Neuron (in vitro differentiated cells): ENCODE results near the gene AFAP1.

Source experiments
- H2AFZ ChIP-seq: one replicate; pipeline ENCODE4 v1.6.1; 2013; ENCODE audit warnings: low read depth, mild to moderate bottlenecking, inconsistent platforms, low read length, moderate library complexity
- H3K27me3 ChIP-seq: one replicate; pipeline ENCODE4 v1.6.1; 2013; ENCODE audit warnings: low read length; ENCODE audit not compliant: insufficient read depth
- H3K36me3 ChIP-seq: one replicate; pipeline ENCODE4 v1.6.1; 2013; ENCODE audit warnings: low read length; ENCODE audit not compliant: insufficient read depth
- H3K4me1 ChIP-seq: one replicate; pipeline ENCODE4 v1.6.1; 2013; ENCODE audit warnings: low read length; ENCODE audit not compliant: insufficient read depth
- H3K4me3 ChIP-seq: 2 replicates; pipeline ENCODE4 v1.5.1; 2013; ENCODE audit warnings: mild to moderate bottlenecking, low read length, moderate library complexity
- H3K9me3 ChIP-seq: one replicate; pipeline ENCODE4 v1.6.1; 2013; ENCODE audit warnings: low read length

Gene AFAP1

GRCh38 chr4:7733201-7733600, 206.5 kb downstream of the AFAP1 start:
- Histone ChIP-seq H3K9me3 (no peaks in the 10 kb centered on the region), H3K4me1 (no peaks in the 10 kb centered on the region), H2AFZ (no peak overlapping the region), H3K27me3 (peaks cover 22% of the 10 kb centered on the region), H3K36me3 (no peaks in the 10 kb centered on the region), H3K4me3 (no peak overlapping the region)

- no peaks in the 10 kb centered on the region for H3K9me3 ChIP-seq
- no peaks in the 10 kb centered on the region for H3K36me3 ChIP-seq
- no peak overlapping the region for H2AFZ ChIP-seq
- H3K4me1 ChIP-seq, result no peaks in the 10 kb centered on the region
- peaks cover 22% of the 10 kb centered on the region for H3K27me3 ChIP-seq
- no peak overlapping the region for H3K4me3 ChIP-seq
Measured at GRCh38 chr4:7732263-7732662, 207.4 kb downstream of the AFAP1 start.

- Histone ChIP-seq H3K36me3 (no peaks in the 10 kb centered on the region), H3K4me3 (no peak overlapping the region), H3K9me3 (no peaks in the 10 kb centered on the region)
Measured at GRCh38 chr4:7731437-7731836, 208.2 kb downstream of the AFAP1 start.

GRCh38 chr4:7727749-7728148, 211.9 kb downstream of the AFAP1 start:
- no peak overlapping the region for H3K4me3 ChIP-seq
- no peaks in the 10 kb centered on the region for H3K4me1 ChIP-seq
- H3K36me3 ChIP-seq, result no peaks in the 10 kb centered on the region
- no peak overlapping the region for H2AFZ ChIP-seq
- H3K27me3 ChIP-seq, result peaks cover 8% of the 10 kb centered on the region
- no peaks in the 10 kb centered on the region for H3K9me3 ChIP-seq

More at GRCh38 chr4:7731437-7731836, 208.2 kb downstream of the AFAP1 start:
- H2AFZ ChIP-seq, result no peak overlapping the region
- peaks cover 22% of the 10 kb centered on the region for H3K27me3 ChIP-seq
- no peaks in the 10 kb centered on the region for H3K4me1 ChIP-seq

- no peaks in the 10 kb centered on the region for H3K36me3 ChIP-seq
- H3K9me3 ChIP-seq, result no peaks in the 10 kb centered on the region
- no peak overlapping the region for H2AFZ ChIP-seq
- no peaks in the 10 kb centered on the region for H3K4me1 ChIP-seq
- H3K4me3 ChIP-seq, result no peak overlapping the region
- H3K27me3 ChIP-seq, result no peaks in the 10 kb centered on the region
Measured at GRCh38 chr4:7726665-7727413, 212.8 kb downstream of the AFAP1 start.

GRCh38 chr4:7725951-7726350, 213.7 kb downstream of the AFAP1 start:
- Histone ChIP-seq H3K4me3 (no peak overlapping the region), H3K36me3 (no peaks in the 10 kb centered on the region), H3K4me1 (no peaks in the 10 kb centered on the region), H2AFZ (no peak overlapping the region), H3K27me3 (no peaks in the 10 kb centered on the region), H3K9me3 (no peaks in the 10 kb centered on the region)

- Histone ChIP-seq H3K27me3 (peaks cover 15% of the 10 kb centered on the region), H3K36me3 (no peaks in the 10 kb centered on the region), H3K9me3 (no peaks in the 10 kb centered on the region), H3K4me1 (no peaks in the 10 kb centered on the region), H2AFZ (no peak overlapping the region), H3K4me3 (no peak overlapping the region)
Measured at GRCh38 chr4:7723625-7724024, 216.0 kb downstream of the AFAP1 start.

- no peak overlapping the region for H2AFZ ChIP-seq
- H3K36me3 ChIP-seq, result no peaks in the 10 kb centered on the region
- no peaks in the 10 kb centered on the region for H3K9me3 ChIP-seq
- H3K4me1 ChIP-seq, result no peaks in the 10 kb centered on the region
- peaks cover 19% of the 10 kb centered on the region for H3K27me3 ChIP-seq
- H3K4me3 ChIP-seq, result no peak overlapping the region
Measured at GRCh38 chr4:7722766-7723387, 216.8 kb downstream of the AFAP1 start.

GRCh38 chr4:7721984-7722551, 217.6 kb downstream of the AFAP1 start:
- H3K9me3 ChIP-seq, result no peaks in the 10 kb centered on the region
- H2AFZ ChIP-seq, result no peak overlapping the region
- H3K27me3 ChIP-seq, result peaks cover 20% of the 10 kb centered on the region
- H3K36me3 ChIP-seq, result no peaks in the 10 kb centered on the region
- no peak overlapping the region for H3K4me3 ChIP-seq
- no peaks in the 10 kb centered on the region for H3K4me1 ChIP-seq

- Histone ChIP-seq H3K27me3 (peaks cover 20% of the 10 kb centered on the region), H3K36me3 (no peaks in the 10 kb centered on the region), H3K9me3 (no peaks in the 10 kb centered on the region), H3K4me1 (no peaks in the 10 kb centered on the region), H3K4me3 (no peak overlapping the region), H2AFZ (no peak overlapping the region)
Measured at GRCh38 chr4:7719354-7720174, 220.1 kb downstream of the AFAP1 start.

GRCh38 chr4:7717946-7718490, 221.6 kb downstream of the AFAP1 start:
- Histone ChIP-seq H3K9me3 (no peaks in the 10 kb centered on the region), H2AFZ (no peak overlapping the region), H3K4me1 (no peaks in the 10 kb centered on the region), H3K4me3 (no peak overlapping the region), H3K36me3 (no peaks in the 10 kb centered on the region), H3K27me3 (peaks cover 20% of the 10 kb centered on the region)

- Histone ChIP-seq H2AFZ (no peak overlapping the region), H3K4me3 (no peak overlapping the region), H3K36me3 (no peaks in the 10 kb centered on the region), H3K9me3 (no peaks in the 10 kb centered on the region), H3K27me3 (peaks cover 20% of the 10 kb centered on the region), H3K4me1 (no peaks in the 10 kb centered on the region)
Measured at GRCh38 chr4:7717161-7717560, 222.5 kb downstream of the AFAP1 start.
